GM19193 (cell line): ENCODE measurements around the gene VPS16.

ENCODE experiments used
- POLR2A ChIP-seq: IDR thresholded peaks from 4 replicates; pipeline ENCODE4 v1.6.1; 2011; ENCODE audit not compliant: insufficient read depth, insufficient read length; ENCODE audit errors: extremely low read depth

Gene VPS16

GRCh38 chr20:2838847-2839671, 1.5 kb upstream of the VPS16 start:
- TF ChIP-seq POLR2A: no peak

- TF ChIP-seq POLR2A: no peak
These were observed 810 bp upstream of the VPS16 start for GRCh38 chr20:2839732-2840137.

- no peak for TF ChIP-seq POLR2A
These were observed 504 bp downstream of the VPS16 start for GRCh38 chr20:2840967-2841531.

GRCh38 chr20:2845607-2846006, 5.1 kb downstream of the VPS16 start:
- no peak for TF ChIP-seq POLR2A

GRCh38 chr20:2846698-2847097, 6.2 kb downstream of the VPS16 start:
- TF ChIP-seq POLR2A: no peak

- TF ChIP-seq POLR2A: no peak
These were observed 7.3 kb downstream of the VPS16 start for GRCh38 chr20:2847802-2848201.

GRCh38 chr20:2849529-2849928, 9.0 kb downstream of the VPS16 start:
- TF ChIP-seq POLR2A: no peak

GRCh38 chr20:2851086-2851485, 10.5 kb downstream of the VPS16 start:
- no peak for TF ChIP-seq POLR2A

- TF ChIP-seq POLR2A: no peak
These were observed 18.0 kb downstream of the VPS16 start for GRCh38 chr20:2858591-2858990.

- TF ChIP-seq POLR2A: no peak
These were observed 19.0 kb downstream of the VPS16 start for GRCh38 chr20:2859330-2860121.

- TF ChIP-seq POLR2A: no peak
These were observed 24.1 kb downstream of the VPS16 start for GRCh38 chr20:2864626-2865025.

GRCh38 chr20:2865101-2865500, 24.6 kb downstream of the VPS16 start:
- TF ChIP-seq POLR2A: no peak

GRCh38 chr20:2865630-2866029, 25.1 kb downstream of the VPS16 start:
- TF ChIP-seq POLR2A: no peak

GRCh38 chr20:2866236-2866635, 25.7 kb downstream of the VPS16 start:
- TF ChIP-seq POLR2A: no peak

GRCh38 chr20:2867081-2867864, 26.7 kb downstream of the VPS16 start:
- no peak for TF ChIP-seq POLR2A
